Inflammatory macrophage (primary cell): ENCODE data around the gene ZSCAN20.
"Not testable (repeated sequence)": the region's sequence is repeated elsewhere in the genome, so short reads cannot be mapped to it uniquely, and the experiment has no call there.

ENCODE experiments used
- DNase-seq, 2 donors: peaks; one replicate each; pipeline ENCODE4 v3.0.0-alpha.2; 2020 to 2022

The ZSCAN20 gene

DNA sequence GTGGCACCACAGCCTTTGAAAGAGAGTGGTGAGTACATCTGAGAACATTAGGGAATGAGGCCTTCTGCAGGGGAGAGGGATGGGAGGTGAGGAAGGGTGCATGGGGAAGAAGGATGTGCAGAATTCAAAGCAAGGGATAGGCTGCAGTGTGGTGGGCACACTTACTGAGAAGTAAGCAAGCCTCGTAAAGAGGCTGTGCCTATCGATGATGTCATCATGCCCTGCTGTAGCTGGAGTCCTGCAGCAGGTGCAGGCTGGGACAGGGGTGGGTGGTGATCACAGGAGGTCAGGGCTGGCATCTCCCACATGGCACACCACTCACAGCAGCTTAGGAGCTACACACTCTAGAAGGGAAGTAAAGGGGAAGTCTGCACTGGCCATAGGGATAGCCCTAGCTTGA, 16.2 kb downstream of the ZSCAN20 start:
- no peak for DNase-seq

DNA sequence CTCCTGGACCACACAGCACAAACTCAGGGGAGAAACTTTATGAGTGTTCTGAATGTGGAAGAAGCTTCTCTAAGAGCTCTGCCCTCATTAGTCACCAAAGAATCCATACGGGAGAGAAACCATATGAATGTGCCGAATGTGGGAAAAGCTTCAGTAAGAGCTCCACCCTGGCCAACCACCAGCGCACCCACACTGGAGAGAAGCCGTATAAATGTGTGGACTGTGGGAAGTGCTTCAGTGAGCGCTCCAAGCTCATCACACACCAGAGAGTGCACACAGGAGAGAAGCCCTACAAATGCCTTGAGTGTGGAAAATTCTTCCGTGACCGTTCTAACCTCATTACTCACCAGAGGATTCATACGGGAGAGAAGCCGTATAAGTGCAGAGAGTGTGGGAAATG, 22.5 kb downstream of the ZSCAN20 start:
- no peak for DNase-seq

DNA sequence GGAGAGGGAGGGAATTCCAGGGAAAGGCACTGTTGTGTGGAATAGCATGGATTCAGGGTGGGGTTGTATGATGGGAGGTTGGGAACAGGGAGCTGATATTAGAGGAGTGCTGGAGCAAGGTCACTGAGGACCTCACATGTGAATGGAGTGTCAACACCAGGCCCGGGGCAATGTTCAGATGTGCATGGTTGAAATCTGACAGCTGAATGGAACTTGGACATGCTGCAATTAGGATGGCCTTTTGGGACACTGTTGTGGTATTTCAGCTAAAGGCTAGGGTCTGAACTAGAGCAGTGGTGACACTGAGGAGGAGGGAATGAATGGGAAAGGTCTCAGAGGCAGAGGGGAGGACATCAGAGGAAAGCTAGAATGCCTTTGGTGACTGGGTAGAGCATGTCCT, 25.0 kb downstream of the ZSCAN20 start:
- DNase-seq: no peak

DNA sequence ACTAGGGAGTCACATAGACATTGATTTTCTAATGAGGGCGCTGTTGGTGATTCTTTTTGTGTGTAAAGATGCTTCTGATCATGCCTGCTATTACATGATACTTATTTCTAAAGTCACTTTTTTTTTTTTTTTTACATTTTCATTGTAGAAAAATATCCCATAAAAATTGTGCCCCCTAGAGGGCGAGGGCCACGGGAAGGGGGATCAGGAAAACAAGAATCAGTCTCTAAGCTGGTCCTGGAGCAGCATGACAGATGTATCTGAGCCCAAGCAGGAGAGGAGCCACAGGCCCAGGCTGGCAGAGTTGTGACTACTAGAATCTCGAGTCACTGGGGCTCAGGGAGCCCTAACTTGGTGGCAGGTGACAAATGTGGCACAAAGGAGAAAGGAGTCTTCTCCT, 28.1 kb downstream of the ZSCAN20 start:
- DNase-seq: no peak

DNA sequence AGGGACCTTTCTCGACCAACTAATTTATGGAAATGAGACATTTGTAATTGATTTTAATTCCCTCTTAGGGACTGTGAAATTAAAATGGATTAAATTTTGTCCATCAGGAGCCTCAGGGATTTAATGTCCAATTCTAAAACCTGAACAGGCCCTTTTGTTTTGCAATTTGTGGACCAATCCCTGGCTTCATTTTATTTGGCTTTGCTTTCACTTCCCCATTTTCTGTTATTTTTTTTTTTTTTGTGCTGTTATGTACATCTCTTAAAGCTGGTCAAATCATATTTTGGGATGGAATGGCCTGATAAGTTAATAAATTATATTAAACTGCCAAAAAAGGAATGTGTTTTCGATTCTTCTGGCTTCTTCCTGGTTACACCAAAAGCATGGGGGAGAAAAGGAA, 28.9 kb downstream of the ZSCAN20 start:
- DNase-seq: peak in 1 of 2 donors; percentile 57

DNA sequence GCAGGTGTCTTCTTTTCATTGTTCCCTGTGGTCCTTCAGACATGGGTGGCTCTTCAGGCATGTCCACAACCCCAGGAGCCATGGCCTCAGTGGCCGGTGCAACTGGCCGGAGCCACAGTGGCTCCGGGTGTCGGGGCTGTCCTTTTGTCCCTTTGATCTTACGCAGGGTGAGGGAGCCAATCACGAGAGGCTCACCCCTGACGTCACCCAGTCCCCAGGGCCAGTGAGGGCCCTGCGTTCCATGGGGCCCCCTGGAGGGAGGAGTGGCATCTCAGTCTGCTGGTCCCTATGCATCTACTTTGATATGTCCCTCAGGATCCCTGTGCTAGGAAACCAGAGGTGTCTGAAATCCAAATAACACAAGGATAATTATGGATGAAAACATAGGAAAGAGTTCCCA, 29.3 kb downstream of the ZSCAN20 start:
- DNase-seq: no peak

DNA sequence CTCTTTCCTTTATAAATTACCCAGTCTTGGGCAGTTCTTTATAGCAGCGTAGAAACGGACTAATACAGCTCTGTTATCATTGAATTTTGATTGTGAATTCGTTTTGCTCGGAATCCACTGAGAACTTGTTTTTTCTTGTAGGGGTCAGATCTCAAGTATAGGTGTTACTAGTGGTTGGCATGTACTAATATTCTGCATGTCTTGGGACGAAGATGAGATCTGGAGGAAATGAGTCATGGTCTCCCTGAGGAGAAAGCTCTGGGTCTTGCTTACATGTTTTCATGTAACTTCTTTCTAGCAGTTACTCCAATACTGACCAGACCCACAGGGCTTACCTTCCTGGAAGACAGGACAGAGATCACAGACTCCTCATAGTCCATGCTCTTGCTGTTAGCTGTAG, 30.3 kb downstream of the ZSCAN20 start:
- no peak for DNase-seq

DNA sequence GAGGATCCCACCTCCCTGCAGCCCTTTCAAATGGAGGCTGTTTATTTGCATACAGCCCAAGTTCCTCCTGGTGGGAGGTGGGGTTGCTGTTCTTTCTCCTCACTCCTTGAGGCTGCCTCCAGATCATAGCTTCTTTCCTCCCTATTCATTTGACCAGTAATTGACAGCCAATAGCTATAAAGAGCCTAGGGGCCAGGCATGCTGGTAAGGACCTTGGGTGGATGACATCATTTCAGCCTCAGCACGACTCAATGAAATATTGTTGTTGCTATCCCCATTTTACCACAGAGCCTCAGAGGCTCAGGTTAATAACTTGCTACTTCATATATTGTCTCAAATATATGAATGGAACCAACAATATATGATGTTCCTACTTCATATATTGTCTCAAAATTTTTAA, 31.1 kb downstream of the ZSCAN20 start:
- no peak for DNase-seq

DNA sequence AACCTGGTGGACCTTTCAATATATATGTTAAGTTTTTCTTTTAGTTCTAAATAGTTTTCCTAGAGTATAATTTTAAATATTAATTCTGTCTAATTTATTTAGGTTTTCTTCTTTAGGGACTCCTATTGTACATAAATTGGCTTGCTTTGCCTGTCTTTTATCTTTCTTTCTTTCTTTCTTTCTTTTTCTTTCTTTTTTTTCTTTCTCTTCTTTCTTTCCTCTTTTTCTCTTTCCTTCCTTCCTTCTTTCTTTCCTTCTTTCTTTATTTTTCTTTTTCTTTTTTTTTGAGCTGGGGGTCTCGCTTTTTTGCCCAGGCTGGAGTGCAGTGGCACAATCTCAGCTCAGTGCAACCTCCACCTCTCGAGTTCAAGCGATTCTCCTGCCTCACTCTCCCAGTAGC, 35.2 kb downstream of the ZSCAN20 start:
- DNase-seq: no peak

DNA sequence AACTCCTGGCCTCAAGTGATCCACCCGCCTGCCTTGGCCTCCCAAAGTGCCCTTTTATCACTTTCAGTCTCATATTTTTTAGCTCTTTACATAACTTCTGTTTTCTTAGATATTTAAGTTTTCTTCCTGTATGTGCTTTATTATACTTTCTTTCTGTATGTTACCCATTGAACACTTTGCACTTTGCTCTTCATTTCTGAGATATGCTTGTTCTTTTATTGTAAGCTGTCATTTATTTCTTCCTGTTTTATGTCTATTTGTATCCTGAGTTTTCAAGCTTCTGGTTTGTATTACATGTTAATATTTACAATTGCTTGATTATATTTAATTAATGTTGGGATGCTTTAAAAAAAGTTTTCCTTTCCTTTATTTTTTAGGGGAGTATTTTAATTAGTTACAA, 35.7 kb downstream of the ZSCAN20 start:
- no peak for DNase-seq

DNA sequence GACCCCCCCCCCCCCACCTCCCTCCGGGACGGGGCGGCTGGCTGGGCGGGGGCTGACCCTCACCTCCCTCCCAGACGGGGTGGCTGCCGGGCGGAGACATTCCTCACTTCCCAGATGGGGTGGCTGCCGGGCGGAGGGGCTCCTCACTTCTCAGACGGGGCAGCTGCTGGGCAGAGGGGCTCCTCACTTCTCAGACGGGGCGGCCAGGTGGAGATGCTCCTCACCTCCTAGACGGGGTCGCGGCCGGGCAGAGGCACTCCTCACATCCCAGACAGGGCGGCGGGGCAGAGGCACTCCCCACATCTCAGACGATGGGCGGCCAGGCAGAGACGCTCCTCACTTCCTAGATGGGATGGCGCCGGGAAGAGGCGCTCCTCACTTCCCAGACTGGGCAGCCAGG, 36.8 kb downstream of the ZSCAN20 start:
- DNase-seq: not testable (repeated sequence)

DNA sequence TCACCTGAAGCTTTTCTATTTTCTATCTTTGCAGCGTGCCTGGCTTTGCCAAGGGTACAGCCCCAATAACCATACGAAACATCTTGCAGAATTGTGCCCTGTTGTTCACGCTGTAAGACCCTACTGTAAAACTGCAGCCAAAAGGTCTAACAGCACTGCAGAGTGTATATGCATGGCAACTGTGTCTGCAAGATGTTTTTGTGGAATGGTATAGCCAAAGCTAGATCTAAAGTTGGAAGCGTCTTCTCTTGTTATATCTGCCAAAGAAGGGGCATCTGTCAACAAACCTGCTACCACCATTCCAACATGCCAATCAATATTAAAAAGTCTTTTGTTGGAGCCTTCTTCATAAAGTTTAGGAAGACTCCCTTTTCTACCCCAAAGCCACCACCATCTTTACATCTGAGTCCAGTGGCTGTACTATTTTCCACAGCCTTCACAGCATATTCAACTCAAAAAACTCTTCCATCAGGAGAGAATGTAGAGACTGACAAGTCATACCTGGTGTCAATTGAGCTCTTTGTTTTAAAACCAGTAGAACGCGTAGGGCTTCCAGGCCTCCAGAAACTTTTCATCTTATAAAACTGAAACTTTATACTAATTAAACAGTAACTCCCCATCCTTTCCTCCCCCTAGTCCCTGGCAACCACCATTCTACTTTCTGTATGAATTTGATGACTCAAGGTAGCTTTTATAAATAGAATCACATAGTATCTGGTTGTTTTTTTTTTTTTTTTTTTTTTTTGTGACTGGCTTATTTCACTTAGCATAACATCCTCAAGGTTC, 40.0 kb downstream of the ZSCAN20 start:
- no peak for DNase-seq

DNA sequence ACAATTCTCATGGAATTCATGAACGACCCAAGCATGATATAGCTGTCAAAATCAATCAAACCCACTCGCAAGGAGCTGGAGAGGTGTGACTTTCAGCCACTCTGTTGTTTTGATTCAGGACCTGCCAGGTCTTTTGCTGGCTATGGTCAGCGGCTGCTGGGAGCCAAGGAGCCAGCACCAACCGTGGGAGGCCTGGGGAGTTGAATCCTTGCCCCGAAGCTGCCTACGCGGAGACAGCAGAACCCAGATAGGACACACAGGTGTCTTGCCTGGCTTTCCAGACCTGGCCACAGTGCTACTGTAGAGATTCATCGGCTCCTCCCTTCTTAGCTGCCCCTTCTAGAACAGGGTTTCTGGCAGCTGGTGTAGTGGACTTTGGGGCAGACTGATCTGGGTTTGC, 42.7 kb downstream of the ZSCAN20 start:
- no peak for DNase-seq

DNA sequence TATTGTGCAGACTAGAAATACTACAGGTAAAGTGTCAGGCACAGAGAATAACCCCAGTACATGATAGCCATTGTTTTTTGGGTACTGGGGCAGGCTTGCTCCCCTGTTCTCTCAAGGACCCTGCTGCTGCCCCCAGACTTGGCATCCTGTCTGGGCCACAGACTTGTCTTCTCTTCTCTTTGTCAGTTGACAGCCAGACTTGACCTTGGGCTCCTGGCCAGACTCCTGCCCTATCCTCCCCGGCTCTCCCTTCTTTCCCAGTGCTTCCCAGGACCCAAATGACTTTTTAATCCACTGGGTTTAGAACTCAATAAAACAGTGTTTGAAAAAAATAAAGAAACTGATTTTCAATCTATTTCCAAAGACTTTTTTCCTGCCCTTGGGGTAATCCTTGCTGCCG, 43.2 kb downstream of the ZSCAN20 start:
- DNase-seq: no peak

DNA sequence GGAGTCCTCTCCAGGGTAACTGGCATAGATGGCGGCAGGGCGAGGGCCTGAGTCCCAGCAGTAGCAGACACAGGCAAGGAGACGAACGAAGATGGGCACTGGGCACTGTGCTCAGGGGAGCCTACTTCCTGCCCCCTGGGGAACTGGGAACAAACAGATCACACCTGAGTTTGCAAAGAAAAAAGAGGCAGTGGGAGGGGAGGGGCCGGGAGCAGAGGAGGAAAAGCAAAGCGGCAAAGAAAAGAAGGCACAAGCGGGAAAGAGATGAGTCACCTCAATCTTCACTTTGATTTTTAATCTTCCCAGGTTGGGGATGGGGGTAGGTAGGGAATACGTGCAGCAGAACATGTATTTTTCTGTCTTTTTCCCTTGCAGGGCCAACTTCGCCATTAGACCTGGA, 44.0 kb downstream of the ZSCAN20 start:
- no peak for DNase-seq

DNA sequence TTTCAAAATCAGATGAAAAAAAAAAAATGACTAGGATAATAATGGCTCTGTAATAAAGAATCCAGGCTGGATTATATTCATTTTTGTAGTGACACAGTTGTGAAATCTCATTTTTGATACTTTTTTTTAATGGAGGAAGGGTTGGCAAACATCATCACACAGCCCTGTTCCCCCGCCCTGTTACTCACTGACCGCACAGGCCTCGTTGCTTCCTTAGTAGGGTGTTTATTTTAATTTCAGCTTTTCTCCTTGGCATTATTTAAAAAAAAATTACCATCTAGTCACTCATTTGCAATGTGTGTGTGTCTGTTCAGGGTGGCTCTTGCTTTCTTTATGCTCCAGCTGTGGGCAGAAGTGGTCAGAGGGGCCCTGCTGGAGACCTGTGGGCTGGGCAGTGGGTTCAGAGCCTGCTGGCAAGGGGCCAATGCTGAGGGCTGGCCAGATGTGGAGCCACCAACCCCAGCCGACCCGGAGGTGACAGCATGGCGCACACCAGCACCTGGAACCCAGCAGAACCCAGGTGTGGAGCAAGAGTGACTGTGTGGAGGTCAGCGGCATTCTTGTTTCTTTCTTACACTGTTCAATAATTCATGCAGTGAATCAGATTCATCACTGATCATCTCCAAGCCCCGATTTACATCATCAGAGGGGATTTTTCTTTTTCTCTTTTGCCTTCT, 44.6 kb downstream of the ZSCAN20 start:
- no peak for DNase-seq

DNA sequence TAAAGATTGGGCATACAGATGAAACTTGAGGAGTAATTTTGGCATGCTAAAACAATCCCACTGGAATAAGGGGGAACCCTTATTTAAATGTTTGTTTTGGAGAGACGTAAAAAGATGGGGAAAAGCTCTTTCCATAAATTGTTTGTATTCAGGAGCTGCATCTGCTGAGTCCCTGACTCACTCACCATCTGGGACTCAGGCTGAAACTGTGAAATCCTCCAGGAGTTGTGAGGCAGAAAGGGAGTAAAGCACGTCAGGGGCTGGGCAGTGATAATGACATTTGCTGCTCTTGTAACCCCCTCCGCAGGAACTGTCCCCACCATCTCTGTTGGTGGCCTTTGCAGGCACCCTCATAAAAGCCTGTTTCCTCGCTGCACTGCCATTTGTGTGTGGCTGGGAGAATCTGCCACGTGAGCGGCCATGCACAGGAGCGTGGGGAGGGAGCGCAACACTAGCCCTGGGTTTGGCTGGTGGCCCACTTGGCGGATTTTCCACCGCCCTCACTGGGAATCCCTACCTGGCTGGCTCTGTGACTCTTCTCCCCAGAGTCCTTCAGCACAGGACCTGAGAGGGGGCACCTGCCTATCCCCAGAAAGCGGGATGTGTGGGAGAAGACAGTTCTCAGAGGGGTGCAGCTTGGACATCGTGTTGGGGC, 45.3 kb downstream of the ZSCAN20 start:
- DNase-seq: no peak

DNA sequence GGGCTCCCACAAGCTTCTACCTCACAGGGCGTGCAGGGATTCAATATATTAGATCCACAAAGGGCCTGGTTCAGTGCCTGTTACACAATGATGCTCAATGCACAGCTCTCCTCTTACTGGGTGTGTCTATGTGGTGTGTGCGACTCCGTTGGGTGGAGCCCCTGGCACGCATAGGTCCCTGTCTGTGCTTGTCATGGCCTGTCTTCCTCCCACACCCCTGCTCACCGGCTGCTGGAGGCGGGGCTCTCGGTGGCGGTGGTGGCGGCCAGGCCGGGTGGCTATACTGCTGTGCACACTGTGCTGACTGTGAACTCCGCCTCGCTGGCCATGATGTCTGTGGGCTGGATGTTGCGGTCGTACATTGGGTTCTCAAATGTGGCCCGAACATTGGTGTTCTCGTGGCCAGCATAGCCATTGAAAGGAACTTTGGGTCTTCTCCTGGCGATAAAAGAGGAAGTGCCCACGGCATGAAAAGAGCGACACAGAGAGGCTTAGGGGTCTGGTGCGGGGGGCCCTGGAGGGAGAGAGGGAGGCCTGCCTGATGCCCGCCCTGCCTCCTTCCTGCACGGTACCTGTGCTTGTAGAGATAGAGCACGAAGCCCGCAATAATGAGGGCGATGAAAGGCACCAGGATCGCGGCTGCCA, 46.9 kb downstream of the ZSCAN20 start:
- DNase-seq: no peak

DNA sequence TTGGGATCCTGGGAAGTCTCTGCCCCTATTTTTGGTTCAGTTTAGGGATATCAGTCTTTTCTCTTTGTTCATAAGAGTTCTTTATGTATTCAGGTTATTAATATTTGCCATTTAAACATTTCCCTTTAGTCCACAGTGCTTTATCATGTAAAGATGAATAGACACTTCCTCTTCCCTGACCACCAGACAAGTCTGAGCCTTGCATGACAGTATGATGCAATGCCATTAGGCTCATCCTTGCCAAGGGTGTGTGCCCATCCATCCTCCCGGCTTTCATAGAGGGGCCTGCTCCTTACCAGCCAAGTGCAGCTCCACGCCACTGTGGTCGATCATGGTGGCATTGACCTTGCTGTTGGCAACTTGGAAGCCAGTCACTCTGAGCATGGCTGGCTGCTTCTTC, 52.1 kb downstream of the ZSCAN20 start:
- DNase-seq: peak; percentile 45 to 49

DNA sequence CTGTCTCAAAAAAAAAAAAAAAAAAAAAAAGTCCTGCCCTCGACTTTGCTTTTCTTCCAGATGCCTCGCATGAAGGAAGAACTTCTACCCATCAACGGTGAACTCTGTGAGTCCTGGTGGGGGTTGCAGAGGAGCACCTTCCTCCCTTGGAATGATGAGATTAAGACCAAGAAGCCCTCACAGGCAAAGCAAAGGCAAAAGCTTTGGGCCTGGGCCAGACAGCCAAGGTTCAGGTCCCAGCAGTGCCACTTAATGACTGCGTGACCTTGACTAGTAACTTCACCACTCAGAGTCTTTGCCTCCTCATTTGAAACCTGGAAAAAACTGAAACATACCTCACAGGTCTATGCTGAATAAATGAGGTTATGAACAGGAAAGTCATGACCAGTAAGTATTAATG, 55.5 kb downstream of the ZSCAN20 start:
- DNase-seq: no peak

DNA sequence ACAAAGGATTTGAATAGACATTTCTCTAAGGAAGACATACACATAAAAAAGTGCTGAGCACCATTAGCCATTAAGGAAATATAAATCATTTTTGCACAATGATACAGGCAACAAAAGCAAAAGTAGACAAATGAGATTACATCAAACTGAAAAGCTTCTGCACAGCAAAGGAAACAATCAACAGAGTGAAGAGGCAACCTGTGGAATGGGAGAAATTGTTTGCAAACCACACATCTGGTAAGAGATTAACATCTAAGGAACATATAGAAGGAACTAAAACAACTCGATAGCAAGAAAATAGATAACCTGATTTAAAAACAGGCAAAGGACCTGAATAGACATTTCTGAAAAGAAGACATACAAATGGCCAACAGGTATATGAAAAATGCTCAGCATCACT, 57.5 kb downstream of the ZSCAN20 start:
- DNase-seq: no peak

DNA sequence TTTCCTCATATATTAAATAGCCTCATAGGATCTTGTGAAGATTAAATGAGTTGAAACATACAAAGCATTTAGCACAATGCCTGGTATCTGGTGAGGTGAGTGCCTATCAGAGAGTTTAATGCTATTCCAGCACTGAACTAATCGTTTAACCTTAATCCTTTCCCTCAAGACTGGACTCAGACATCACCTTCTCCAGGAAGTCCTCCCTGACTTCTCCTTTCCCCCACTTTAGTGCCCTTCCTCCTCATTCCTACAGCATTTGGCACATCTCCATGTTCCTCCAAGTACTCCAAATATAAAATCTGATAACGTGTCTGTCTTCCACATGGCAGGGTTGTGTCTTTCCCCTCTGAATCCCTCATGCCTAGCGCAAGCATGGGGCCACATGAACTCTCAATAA, 59.8 kb downstream of the ZSCAN20 start:
- DNase-seq: no peak

DNA sequence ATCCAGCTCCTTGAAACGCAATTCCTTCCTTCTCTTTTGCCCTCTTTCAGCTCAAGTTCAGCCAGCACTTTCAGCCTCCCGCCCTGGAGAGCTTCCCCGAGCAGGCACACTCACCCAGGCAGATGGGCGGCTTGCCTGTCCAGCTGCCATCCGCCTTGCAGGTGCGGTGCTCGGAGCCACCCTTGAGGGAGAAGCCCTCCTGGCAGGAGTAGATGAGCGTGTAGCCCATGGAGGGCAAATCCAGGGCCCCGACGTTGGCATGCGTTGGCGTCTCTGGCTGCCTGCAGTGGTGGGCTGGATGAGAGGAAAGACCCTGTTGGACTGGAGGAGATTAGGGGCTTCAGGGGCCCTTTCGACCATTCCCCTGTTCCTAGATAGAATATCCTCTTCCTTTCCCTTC, 60.5 kb downstream of the ZSCAN20 start:
- no peak for DNase-seq

DNA sequence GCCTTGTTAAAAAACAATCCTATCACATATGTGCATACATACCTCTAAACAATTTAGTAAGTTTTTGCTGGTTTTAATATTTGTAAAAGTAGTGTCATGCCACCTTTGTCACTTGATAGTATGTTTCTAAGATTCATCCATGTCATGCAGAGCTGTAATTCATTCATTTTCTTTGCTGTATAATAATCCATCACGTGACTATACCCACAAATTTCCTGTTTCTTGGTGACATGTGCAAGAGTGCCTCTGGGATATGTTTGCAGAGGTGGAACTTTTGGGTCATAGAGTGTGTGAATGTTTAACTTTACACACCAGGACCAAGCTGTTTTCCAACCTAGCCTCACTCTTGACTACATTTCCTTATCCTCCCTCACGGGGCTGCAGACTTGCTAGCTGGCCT, 62.9 kb downstream of the ZSCAN20 start:
- DNase-seq: no peak
